Sigmoid colon (tissue), 4 donors: ENCODE results near the gene SH2D7.
A peak's percentile ranks its signal among the peaks of the same experiment; 100 is the strongest.

ENCODE experiments used
- POLR2A ChIP-seq, 2 donors: fragments of 450-650 bp; IDR thresholded peaks; one replicate each; pipeline ENCODE4 v1.6.1; 2016; ENCODE audit warnings: antibody characterized with exemption in 2 of 2, mild to moderate bottlenecking in 2 of 2, moderate library complexity in 2 of 2
- POLR2AphosphoS5 ChIP-seq, 4 donors: sonication (generic); formaldehyde crosslinking; IDR thresholded peaks; one replicate each; pipeline ENCODE4 v1.6.1; 2017; ENCODE audit warnings: antibody characterized with exemption in 4 of 4
- TF ChIP-seq, protein P1 (sequence below), 4 experiments: fragments of 450-650 bp in 3 of 4; fragments of 200-600 bp in 1 of 4; IDR thresholded peaks; one replicate each; pipeline ENCODE4 v1.5.1; 2016 to 2019; ENCODE audit warnings: antibody characterized with exemption in 4 of 4, mild to moderate bottlenecking in 3 of 4, moderate library complexity in 2 of 4

DNA sequence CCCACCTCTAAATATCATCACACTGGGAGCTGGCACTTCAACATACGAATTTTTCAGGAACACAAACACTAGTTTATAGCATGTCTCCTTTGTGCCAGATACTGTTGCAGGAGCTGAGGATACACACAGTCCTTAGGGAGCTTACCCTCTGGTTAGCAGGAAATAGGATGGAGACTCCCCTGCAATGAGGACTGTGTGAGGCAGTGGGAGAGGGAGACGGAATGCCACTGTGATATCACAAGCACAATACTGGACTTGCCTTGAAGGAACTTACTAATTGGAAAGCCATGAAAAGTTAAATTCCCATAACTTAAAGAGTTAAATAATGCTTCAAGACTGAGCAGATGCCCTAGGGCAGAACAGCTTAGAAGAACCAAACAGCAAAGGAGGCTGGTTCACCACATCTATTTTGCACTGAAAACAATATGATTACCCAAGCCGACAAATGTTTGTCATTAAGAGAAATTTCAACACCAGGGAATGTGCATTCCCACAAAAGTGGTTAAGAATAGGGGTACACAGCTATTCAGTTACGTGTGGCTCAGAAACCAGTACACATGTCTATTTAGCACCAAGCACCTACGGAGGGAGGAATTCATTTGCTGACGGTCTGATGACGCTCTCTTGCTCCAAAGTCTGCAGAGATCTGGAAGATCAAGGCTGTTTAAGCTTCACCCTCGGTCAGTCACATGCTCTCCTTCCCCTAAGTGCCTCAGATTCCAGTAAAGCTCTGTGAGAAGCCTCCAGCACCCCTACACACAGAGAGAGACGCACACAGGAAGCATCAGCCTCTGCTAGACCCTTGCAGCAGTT, 20.1 kb upstream of the SH2D7 start:
- TF ChIP-seq, protein P1, sequence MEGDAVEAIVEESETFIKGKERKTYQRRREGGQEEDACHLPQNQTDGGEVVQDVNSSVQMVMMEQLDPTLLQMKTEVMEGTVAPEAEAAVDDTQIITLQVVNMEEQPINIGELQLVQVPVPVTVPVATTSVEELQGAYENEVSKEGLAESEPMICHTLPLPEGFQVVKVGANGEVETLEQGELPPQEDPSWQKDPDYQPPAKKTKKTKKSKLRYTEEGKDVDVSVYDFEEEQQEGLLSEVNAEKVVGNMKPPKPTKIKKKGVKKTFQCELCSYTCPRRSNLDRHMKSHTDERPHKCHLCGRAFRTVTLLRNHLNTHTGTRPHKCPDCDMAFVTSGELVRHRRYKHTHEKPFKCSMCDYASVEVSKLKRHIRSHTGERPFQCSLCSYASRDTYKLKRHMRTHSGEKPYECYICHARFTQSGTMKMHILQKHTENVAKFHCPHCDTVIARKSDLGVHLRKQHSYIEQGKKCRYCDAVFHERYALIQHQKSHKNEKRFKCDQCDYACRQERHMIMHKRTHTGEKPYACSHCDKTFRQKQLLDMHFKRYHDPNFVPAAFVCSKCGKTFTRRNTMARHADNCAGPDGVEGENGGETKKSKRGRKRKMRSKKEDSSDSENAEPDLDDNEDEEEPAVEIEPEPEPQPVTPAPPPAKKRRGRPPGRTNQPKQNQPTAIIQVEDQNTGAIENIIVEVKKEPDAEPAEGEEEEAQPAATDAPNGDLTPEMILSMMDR (IDR thresholded peaks at IDR 0.05) = no peak
- TF ChIP-seq POLR2A (IDR thresholded peaks at IDR 0.05) = no peak
- TF ChIP-seq POLR2AphosphoS5 (IDR thresholded peaks at IDR 0.05) = peak in 3 of 4 donors; percentile 17 to 80 (median 49)
